Epithelial cell of esophagus (primary cell): ENCODE results near the gene NOL4L.

ENCODE experiments used
- DNase-seq: peaks from one replicate; pipeline ENCODE4 v3.0.0; 2010; ENCODE audit warnings: low read depth
- H3K4me3 ChIP-seq: 2 replicates; pipeline ENCODE4 v1.5.1; 2011; ENCODE audit warnings: mild to moderate bottlenecking, low read length, control low read depth
- TF ChIP-seq, protein P1 (sequence below): IDR thresholded peaks from 2 replicates; pipeline ENCODE4 v1.5.1; 2011; ENCODE audit warnings: low read depth, mild to moderate bottlenecking, low read length, control low read depth, inconsistent platforms; ENCODE audit not compliant: insufficient read depth; ENCODE audit errors: missing control alignments

NOL4L gene

DNA sequence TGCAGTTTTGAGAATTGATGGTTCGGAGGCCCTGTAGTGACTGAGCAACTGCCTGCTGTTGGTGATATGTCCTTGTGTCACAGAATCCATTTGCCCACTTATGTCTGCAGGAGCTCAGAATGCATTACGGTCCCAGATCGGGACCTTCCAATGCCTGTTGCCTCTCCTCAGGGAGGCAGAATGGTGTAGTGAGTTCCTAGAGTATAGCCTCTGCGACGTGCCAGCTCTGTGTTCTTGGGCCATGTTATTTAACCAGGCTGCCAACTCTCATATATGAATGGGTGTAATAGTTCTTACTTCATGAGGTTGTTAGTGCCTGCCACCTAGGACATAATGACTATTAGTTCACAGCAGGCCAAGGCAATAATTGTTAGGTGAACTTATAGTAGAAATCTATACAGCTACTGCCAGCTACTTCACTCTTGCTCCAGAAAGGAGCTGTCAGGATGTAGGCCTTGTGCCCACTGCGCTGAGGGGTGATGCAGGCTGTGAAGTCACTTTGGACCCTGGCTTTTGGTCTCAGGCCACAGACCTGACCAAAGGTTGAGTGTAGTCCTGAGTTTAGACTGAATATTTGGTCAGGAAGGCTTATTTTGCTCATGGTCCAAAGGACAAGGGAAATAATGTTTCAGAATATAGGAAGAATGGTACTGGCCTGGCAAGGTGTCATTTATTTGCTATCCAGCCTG, 144.9 kb downstream of the NOL4L start:
- no peak for DNase-seq
- TF ChIP-seq, protein P1, sequence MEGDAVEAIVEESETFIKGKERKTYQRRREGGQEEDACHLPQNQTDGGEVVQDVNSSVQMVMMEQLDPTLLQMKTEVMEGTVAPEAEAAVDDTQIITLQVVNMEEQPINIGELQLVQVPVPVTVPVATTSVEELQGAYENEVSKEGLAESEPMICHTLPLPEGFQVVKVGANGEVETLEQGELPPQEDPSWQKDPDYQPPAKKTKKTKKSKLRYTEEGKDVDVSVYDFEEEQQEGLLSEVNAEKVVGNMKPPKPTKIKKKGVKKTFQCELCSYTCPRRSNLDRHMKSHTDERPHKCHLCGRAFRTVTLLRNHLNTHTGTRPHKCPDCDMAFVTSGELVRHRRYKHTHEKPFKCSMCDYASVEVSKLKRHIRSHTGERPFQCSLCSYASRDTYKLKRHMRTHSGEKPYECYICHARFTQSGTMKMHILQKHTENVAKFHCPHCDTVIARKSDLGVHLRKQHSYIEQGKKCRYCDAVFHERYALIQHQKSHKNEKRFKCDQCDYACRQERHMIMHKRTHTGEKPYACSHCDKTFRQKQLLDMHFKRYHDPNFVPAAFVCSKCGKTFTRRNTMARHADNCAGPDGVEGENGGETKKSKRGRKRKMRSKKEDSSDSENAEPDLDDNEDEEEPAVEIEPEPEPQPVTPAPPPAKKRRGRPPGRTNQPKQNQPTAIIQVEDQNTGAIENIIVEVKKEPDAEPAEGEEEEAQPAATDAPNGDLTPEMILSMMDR: no peak
- no peak overlapping the region for H3K4me3 ChIP-seq

DNA sequence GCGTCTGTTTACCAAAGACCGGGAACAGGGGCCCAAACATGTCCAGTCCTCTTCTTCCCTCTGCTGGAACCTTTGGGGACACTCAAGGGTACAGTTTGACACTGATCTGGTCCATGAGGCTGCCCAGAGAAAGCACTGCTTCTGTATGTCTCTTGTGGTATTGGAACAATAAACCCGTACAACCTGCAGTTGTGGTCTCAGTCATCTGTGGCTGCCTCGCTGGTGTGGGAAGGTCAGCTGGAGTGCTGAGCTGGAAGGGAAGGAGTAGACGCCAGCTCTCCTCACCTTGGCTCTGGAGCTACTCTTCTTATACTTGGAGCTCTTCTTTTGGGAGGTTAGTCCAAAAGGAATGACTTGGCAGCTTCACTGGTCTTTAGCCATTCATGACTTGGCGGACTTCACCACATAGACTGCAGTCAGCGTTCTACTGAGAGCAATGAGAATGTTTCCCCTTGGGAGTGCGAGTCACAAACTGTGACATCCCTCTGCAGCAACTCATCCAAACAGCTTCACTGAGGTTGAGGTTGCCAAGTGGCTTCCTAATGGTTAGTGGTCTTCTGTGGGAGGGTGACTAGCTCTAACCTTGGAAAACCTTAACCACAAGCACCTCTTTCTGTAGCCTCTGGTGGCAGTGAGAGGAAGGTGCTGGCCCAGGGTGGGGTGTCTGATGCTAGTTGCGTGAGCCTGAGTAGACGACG, 145.9 kb downstream of the NOL4L start:
- TF ChIP-seq, protein P1: no peak
- H3K4me3 ChIP-seq: no peak overlapping the region
- no peak for DNase-seq

GRCh38 chr20:32438331-32438858, 146.7 kb downstream of the NOL4L start:
- no peak for DNase-seq
- H3K4me3 ChIP-seq: no peak overlapping the region
- TF ChIP-seq, protein P1: no peak

DNA sequence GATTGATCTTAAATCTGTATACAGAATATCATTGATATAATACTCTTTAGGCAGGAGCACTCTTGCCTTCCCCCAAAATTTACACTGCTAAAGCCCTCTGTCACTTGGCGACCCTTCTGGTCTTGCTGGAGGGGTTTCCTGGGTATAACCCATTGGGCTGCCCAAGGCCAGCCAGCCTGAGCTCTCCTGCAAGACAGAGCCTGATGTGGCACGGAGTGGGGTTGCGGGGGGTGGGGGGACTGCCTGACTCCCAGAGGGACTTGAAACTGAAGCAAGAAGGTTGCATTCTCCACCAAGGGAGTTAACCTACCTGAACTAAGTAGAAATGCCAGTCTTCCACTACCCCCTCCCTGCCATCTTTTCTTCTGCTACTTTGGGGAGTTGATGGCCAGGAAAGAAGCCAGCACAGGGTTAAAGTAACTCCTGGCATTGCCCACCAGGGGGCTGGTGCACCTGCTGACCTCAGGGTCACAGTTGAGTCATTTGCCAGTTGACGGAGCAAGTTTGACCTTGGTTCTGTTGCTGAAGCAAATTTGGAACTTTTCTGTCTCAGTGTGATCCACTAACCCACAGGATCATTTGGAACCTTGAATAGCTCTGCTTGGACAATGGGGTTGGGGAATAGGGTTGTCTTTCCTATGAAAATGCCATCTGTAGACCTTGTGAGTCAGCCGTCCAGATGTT, 147.6 kb downstream of the NOL4L start:
- no peak overlapping the region for H3K4me3 ChIP-seq
- TF ChIP-seq, protein P1: no peak
- DNase-seq: no peak

- H3K4me3 ChIP-seq: no peak overlapping the region
- no peak for DNase-seq
- TF ChIP-seq, protein P1: no peak
These were observed 148.2 kb downstream of the NOL4L start for GRCh38 chr20:32436968-32437367.

GRCh38 chr20:32436142-32436861, 148.8 kb downstream of the NOL4L start:
- no peak overlapping the region for H3K4me3 ChIP-seq
- DNase-seq: no peak
- TF ChIP-seq, protein P1: no peak
